Vagina (tissue), 2 donors: Measurements from ENCODE around the gene TP53I3.

Experiments used
- CTCF ChIP-seq, 3 experiments: fragments of 450-650 bp in 2 of 3; fragments of 200-600 bp in 1 of 3; sonication (generic) in 1 of 3; IDR thresholded peaks; one replicate each; pipeline ENCODE4 v1.5.1; 2017 to 2019; ENCODE audit warnings: antibody characterized with exemption in 3 of 3, mild to moderate bottlenecking in 2 of 3, moderate library complexity in 2 of 3
- POLR2A ChIP-seq, 2 donors: fragments of 450-650 bp; IDR thresholded peaks; one replicate each; pipeline ENCODE4 v1.6.1; 2017; ENCODE audit warnings: antibody characterized with exemption in 2 of 2, mild to moderate bottlenecking in 2 of 2, moderate library complexity in 2 of 2
- POLR2AphosphoS5 ChIP-seq, 2 donors: sonication (generic); formaldehyde crosslinking; IDR thresholded peaks; one replicate each; pipeline ENCODE4 v1.9.0; 2017; ENCODE audit warnings: antibody characterized with exemption in 2 of 2, mild to moderate bottlenecking in 2 of 2, low read depth in 1 of 2; ENCODE audit not compliant: insufficient read depth in 1 of 2

GRCh38 chr2:24075259-24075658, 9.4 kb downstream of the TP53I3 start:
- TF ChIP-seq CTCF (IDR thresholded peaks at IDR 0.05) (no peak), POLR2A (IDR thresholded peaks at IDR 0.05) (no peak), POLR2AphosphoS5 (IDR thresholded peaks at IDR 0.05; ENCODE audit: insufficient read depth in 1 of 2, low read depth in 1 of 2) (no peak)
